ENCODE measurements around the gene FNDC3B. TPM values are rescaled to one million over a fixed set of nuclear protein-coding genes. Genes with fewer than 3 reads are reported as not detected.

The FNDC3B gene
- total and polyA plus RNA-seq, 4 donors = 23.3 to 74.2 (median 32.9) TPM

- TF ChIP-seq RXRA (IDR thresholded peaks at IDR 0.05) (no peak), FOXA1 (IDR thresholded peaks at IDR 0.05) (no peak), MAX (IDR thresholded peaks at IDR 0.05) (no peak), EGR1 (IDR thresholded peaks at IDR 0.05; ENCODE audit: low read depth in 2 of 2) (no peak), SP1 (IDR thresholded peaks at IDR 0.05) (no peak), NR2F2 (IDR thresholded peaks at IDR 0.05) (no peak), JUND (IDR thresholded peaks at IDR 0.05) (no peak), REST (IDR thresholded peaks at IDR 0.05) (no peak), RAD21 (IDR thresholded peaks at IDR 0.05) (no peak), TAF1 (conservative IDR thresholded peaks at IDR 0.05) (no peak), GABPA (IDR thresholded peaks at IDR 0.05 in 1 of 2, conservative IDR thresholded peaks at IDR 0.05 in 1 of 2) (no peak), ZBTB33 (IDR thresholded peaks at IDR 0.05) (no peak)
- Histone ChIP-seq H3K27me3 (ENCODE audit: control insufficient read depth in 4 of 4, insufficient read depth in 4 of 4, low read length in 3 of 4) (no peaks in the 10 kb centered on the region), H3K4me3 (ENCODE audit: low read depth in 1 of 3, low read length in 3 of 3) (no peak overlapping the region), H3K27ac (ENCODE audit: low read depth in 1 of 2, low read length in 2 of 2) (peak overlapping the region; percentile 77 to 80), H3K9me3 (ENCODE audit: control insufficient read depth in 4 of 4, low read length in 3 of 4) (no peaks in the 10 kb centered on the region), H3K4me1 (ENCODE audit: control insufficient read depth in 4 of 4, insufficient read depth in 4 of 4, low read length in 3 of 4) (peaks cover 14 to 92% (median 57%) of the 10 kb centered on the region in 4 donors), H3K36me3 (ENCODE audit: control insufficient read depth in 4 of 4, insufficient read depth in 3 of 4, low read depth in 1 of 4, low read length in 3 of 4) (peaks cover 0 to 5% (median 0%) of the 10 kb centered on the region in 4 donors), H3K9ac (ENCODE audit: low read depth in 1 of 2, low read length in 2 of 2) (no peak overlapping the region)
- whole genome bisulfite sequencing = 91% methylated on average over 3 of the region's 3 CpGs
- no peak for DNase-seq (ENCODE audit: low spot score)
These were observed 23.4 kb downstream of the FNDC3B start for GRCh38 chr3:172062761-172063160.

- Histone ChIP-seq H3K4me1 (ENCODE audit: control insufficient read depth in 4 of 4, insufficient read depth in 4 of 4, low read length in 3 of 4) (peaks cover 14 to 88% (median 59%) of the 10 kb centered on the region in 4 donors), H3K9me3 (ENCODE audit: control insufficient read depth in 4 of 4, low read length in 3 of 4) (no peaks in the 10 kb centered on the region), H3K36me3 (ENCODE audit: control insufficient read depth in 4 of 4, insufficient read depth in 3 of 4, low read depth in 1 of 4, low read length in 3 of 4) (peaks cover 0 to 5% (median 0%) of the 10 kb centered on the region in 4 donors), H3K27ac (ENCODE audit: low read depth in 1 of 2, low read length in 2 of 2) (peak overlapping the region; percentile 5 to 14), H3K9ac (ENCODE audit: low read depth in 1 of 2, low read length in 2 of 2) (no peak overlapping the region), H3K27me3 (ENCODE audit: control insufficient read depth in 4 of 4, insufficient read depth in 4 of 4, low read length in 3 of 4) (no peaks in the 10 kb centered on the region), H3K4me3 (ENCODE audit: low read depth in 1 of 3, low read length in 3 of 3) (no peak overlapping the region)
- no peak for DNase-seq (ENCODE audit: low spot score)
- 88% methylated on average over 7 of the region's 7 CpGs for WGBS
- TF ChIP-seq HNF4G (IDR thresholded peaks at IDR 0.05) (no peak), NR2F2 (IDR thresholded peaks at IDR 0.05) (no peak), EGR1 (IDR thresholded peaks at IDR 0.05; ENCODE audit: low read depth in 2 of 2) (no peak), FOXA2 (IDR thresholded peaks at IDR 0.05) (no peak), ZBTB33 (IDR thresholded peaks at IDR 0.05) (no peak), FOXA1 (IDR thresholded peaks at IDR 0.05) (no peak), HNF4A (conservative IDR thresholded peaks at IDR 0.05) (no peak), TAF1 (conservative IDR thresholded peaks at IDR 0.05) (no peak), GABPA (IDR thresholded peaks at IDR 0.05 in 1 of 2, conservative IDR thresholded peaks at IDR 0.05 in 1 of 2) (no peak), REST (IDR thresholded peaks at IDR 0.05) (no peak), RAD21 (IDR thresholded peaks at IDR 0.05) (no peak), JUND (IDR thresholded peaks at IDR 0.05) (no peak), RXRA (IDR thresholded peaks at IDR 0.05) (no peak), ATF3 (IDR thresholded peaks at IDR 0.05) (no peak)
These were observed 24.4 kb downstream of the FNDC3B start for GRCh38 chr3:172063456-172064432.

Data from liver (tissue), 9 donors.